Gastrocnemius medialis (tissue), 4 donors: ENCODE results near the gene NOL12.

Experiments used
- CTCF ChIP-seq, 5 experiments: fragments of 450-650 bp in 3 of 5; fragments of 200-600 bp in 2 of 5; sonication (generic) in 2 of 5; IDR thresholded peaks in 4 of 5; conservative IDR thresholded peaks in 1 of 5; 1 replicate in 4 of 5; 2 replicates in 1 of 5; pipeline ENCODE4 v1.5.1; 2016 to 2019; ENCODE audit warnings: antibody characterized with exemption in 5 of 5, mild to moderate bottlenecking in 3 of 5, moderate library complexity in 3 of 5
- POLR2A ChIP-seq, 2 donors: fragments of 450-650 bp; IDR thresholded peaks; one replicate each; pipeline ENCODE4 v1.6.1; 2017; ENCODE audit warnings: antibody characterized with exemption in 2 of 2, mild to moderate bottlenecking in 2 of 2, moderate library complexity in 2 of 2

- TF ChIP-seq CTCF (IDR thresholded peaks at IDR 0.05 in 4 of 5, conservative IDR thresholded peaks at IDR 0.05 in 1 of 5): no peak
- TF ChIP-seq POLR2A (IDR thresholded peaks at IDR 0.05): no peak
Observed at GRCh38 chr22:37665487-37665886, 20.7 kb upstream of the NOL12 start.
